SJCRH30 (cell line): ENCODE data around the gene TEX50. TPM values are rescaled to one million over a fixed set of nuclear protein-coding genes. Genes with fewer than 3 reads are reported as not detected.

Experiments used
- total RNA-seq: library from RNA; depleted of rRNA; stranded (reverse); fragments of >200 nt; shearing (Covaris generic); gene quantifications from 2 replicates; pipeline ENCODE4 v1.2.3, GENCODE V29; 2014; rRNA removed

TEX50 gene
- total RNA-seq, 1 experiment from 2014 or later = not detected

Other genes with a start within 250 kb of the TEX50 start
- 259 and 265 TPM in 2 replicates for gene PRDX6, start 158.0 kb upstream of the TEX50 start, total RNA-seq
- gene SLC9C2, start 32.3 kb upstream of the TEX50 start, total RNA-seq = not detected in 2 replicates
- not detected in 2 replicates for gene ANKRD45, start 34.5 kb downstream of the TEX50 start, total RNA-seq
- gene KLHL20, start 79.6 kb downstream of the TEX50 start, total RNA-seq = 11.3 and 14.1 TPM in 2 replicates
- gene DARS2, start 189.3 kb downstream of the TEX50 start, total RNA-seq = 29.4 and 29.7 TPM in 2 replicates
- 37.4 and 38.3 TPM in 2 replicates for gene CENPL, start 189.5 kb downstream of the TEX50 start, total RNA-seq
- gene GAS5, start 232.7 kb downstream of the TEX50 start, total RNA-seq = 462 and 540 TPM in 2 replicates
- 5.2 and 5.4 TPM in 2 replicates for gene ZBTB37, start 233.0 kb downstream of the TEX50 start, total RNA-seq